HepG2 (cell line): ENCODE data around the gene AP3D1. TPM values are rescaled to one million over a fixed set of nuclear protein-coding genes. Genes with fewer than 3 reads are reported as not detected.

ENCODE experiments used
- CC2D1A ChIP-seq: sonication (generic); formaldehyde crosslinking; IDR thresholded peaks from 2 replicates; pipeline ENCODE4 v1.8.1; 2023; ENCODE audit warnings: mild to moderate bottlenecking, missing genetic modification reagents
- ELF3 ChIP-seq: IDR thresholded peaks from 2 replicates; pipeline ENCODE4 v1.6.1; 2016; ENCODE audit warnings: missing genetic modification reagents, missing compliant biosample characterization
- JUN ChIP-seq: sonication (generic); formaldehyde crosslinking; IDR thresholded peaks from 2 replicates; pipeline ENCODE4 v1.4.0; 2020; ENCODE audit warnings: mild to moderate bottlenecking, missing genetic modification reagents
- JUND ChIP-seq: sonication (generic); formaldehyde crosslinking; IDR thresholded peaks from 2 replicates; pipeline ENCODE4 v1.8.0; 2022; ENCODE audit warnings: mild to moderate bottlenecking, missing genetic modification reagents
- KDM5B ChIP-seq: sonication (generic); formaldehyde crosslinking; IDR thresholded peaks from 2 replicates; pipeline ENCODE4 v1.4.0; 2020; ENCODE audit warnings: missing genetic modification reagents, mild to moderate bottlenecking, borderline replicate concordance
- MTF2 ChIP-seq: sonication (generic); formaldehyde crosslinking; IDR thresholded peaks from 2 replicates; pipeline ENCODE4 v1.5.0; 2020; ENCODE audit warnings: missing genetic modification reagents, borderline replicate concordance
- RORA ChIP-seq: sonication (generic); formaldehyde crosslinking; IDR thresholded peaks from 2 replicates; pipeline ENCODE4 v1.5.0; 2020; ENCODE audit warnings: mild to moderate bottlenecking, missing genetic modification reagents, moderate library complexity
- SP140L ChIP-seq: sonication (generic); formaldehyde crosslinking; IDR thresholded peaks from 2 replicates; pipeline ENCODE4 v1.4.0; 2020; ENCODE audit warnings: missing genetic modification reagents, borderline replicate concordance
- TSC22D2 ChIP-seq: sonication (generic); formaldehyde crosslinking; IDR thresholded peaks from 2 replicates; pipeline ENCODE4 v1.5.1; 2020; ENCODE audit warnings: missing genetic modification reagents, mild to moderate bottlenecking, borderline replicate concordance
- ZNF839 ChIP-seq: sonication (generic); formaldehyde crosslinking; IDR thresholded peaks from 2 replicates; pipeline ENCODE4 v1.4.0; 2020; ENCODE audit warnings: missing genetic modification reagents, mild to moderate bottlenecking, borderline replicate concordance
- ZNF878 ChIP-seq: sonication (generic); formaldehyde crosslinking; IDR thresholded peaks from 2 replicates; pipeline ENCODE4 v1.8.1; 2023; ENCODE audit warnings: mild to moderate bottlenecking, missing genetic modification reagents, moderate library complexity
- polyA plus RNA-seq, 8 experiments: library from polyadenylated mRNA; depleted of rRNA in 3 of 8; stranded (reverse) in 7 of 8; unstranded in 1 of 8; fragments of >200 nt; fragmentation: Illumina TruSeq in 4 of 8; extraction: Trizol in 4 of 8; gene quantifications; 2 replicates each; pipeline versions ENCODE4 v1.2.1 to v1.2.3, GENCODE V29; 2011 to 2016; ENCODE audit warnings: low read depth in 4 of 8, missing spikeins in 1 of 8, mixed read lengths in 1 of 8; ENCODE audit not compliant: insufficient read depth in 1 of 8
- total RNA-seq, 5 experiments: library from RNA; depleted of rRNA; stranded (reverse); fragments of >200 nt; fragmentation: Illumina TruSeq; extraction: Trizol; gene quantifications; 2 replicates each; pipeline ENCODE4 v1.2.3, GENCODE V29; 2016; ENCODE audit warnings: low read depth in 1 of 5
- TF ChIP-seq, protein P1 (sequence below): sonication (generic); formaldehyde crosslinking; IDR thresholded peaks from 2 replicates; pipeline ENCODE4 v1.9.0; 2021; ENCODE audit warnings: missing genetic modification reagents, borderline replicate concordance
- TF ChIP-seq, protein P2 (sequence below): sonication (generic); formaldehyde crosslinking; conservative IDR thresholded peaks from 2 replicates; pipeline ENCODE4 v1.8.0; 2022; ENCODE audit warnings: mild to moderate bottlenecking, moderate library complexity, missing genetic modification reagents
- TF ChIP-seq, protein P3 (sequence below): IDR thresholded peaks from 2 replicates; pipeline ENCODE4 v1.6.1; 2016; ENCODE audit warnings: low read depth, control low read depth
- TF ChIP-seq, protein P4 (sequence below): fragments of 450-650 bp; IDR thresholded peaks from 2 replicates; pipeline ENCODE4 v1.6.1; 2017; ENCODE audit warnings: mild to moderate bottlenecking
- TF ChIP-seq, protein P5 (sequence below): sonication (generic); formaldehyde crosslinking; IDR thresholded peaks from 2 replicates; pipeline ENCODE4 v1.5.1; 2020; ENCODE audit warnings: mild to moderate bottlenecking, missing genetic modification reagents

Gene AP3D1
- total and polyA plus RNA-seq, 2 of the 13 experiments (the other 11 are each of a cell fraction or from before 2014, with no cell fraction given), result 68.0 to 82.6 TPM

DNA sequence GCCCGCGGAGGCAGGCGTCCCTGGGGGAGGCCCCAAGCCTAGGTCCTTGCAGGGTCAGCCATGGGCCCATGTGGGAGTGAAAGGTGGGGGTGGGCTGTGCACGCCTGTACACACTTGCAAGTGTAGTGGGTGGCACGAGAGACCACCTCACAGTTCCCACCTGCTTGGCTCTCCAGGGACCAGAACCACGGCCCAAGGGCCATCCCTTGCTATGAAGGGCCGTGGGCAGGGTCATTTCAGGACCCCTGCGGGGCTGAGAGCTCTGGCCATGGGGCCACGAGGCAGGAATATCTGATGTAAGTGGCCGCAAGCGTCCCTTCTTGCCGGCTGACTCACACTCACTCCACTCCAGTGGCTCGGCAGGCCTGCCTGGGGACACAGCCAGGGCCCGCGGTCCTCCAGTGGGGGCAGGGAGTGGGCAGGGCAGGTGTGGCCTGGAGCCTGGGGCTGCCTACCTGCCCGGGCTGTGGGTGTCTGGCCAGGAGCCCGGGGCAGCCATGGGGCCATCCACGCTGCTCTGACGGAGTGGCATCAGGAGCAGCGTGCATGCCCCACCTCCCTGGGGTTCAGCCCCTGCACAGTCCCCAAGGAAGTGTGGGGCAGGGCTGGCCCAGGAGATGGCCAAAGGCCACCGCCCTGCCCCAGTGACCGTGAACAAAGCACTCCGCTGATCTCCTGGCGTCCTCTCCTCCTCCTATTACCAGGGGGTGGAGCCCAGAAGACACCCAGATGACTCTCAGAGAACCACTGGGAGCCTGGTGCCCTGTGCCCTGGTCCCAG is 91.8 kb downstream of the AP3D1 start (continued):
- TF ChIP-seq, protein P1, sequence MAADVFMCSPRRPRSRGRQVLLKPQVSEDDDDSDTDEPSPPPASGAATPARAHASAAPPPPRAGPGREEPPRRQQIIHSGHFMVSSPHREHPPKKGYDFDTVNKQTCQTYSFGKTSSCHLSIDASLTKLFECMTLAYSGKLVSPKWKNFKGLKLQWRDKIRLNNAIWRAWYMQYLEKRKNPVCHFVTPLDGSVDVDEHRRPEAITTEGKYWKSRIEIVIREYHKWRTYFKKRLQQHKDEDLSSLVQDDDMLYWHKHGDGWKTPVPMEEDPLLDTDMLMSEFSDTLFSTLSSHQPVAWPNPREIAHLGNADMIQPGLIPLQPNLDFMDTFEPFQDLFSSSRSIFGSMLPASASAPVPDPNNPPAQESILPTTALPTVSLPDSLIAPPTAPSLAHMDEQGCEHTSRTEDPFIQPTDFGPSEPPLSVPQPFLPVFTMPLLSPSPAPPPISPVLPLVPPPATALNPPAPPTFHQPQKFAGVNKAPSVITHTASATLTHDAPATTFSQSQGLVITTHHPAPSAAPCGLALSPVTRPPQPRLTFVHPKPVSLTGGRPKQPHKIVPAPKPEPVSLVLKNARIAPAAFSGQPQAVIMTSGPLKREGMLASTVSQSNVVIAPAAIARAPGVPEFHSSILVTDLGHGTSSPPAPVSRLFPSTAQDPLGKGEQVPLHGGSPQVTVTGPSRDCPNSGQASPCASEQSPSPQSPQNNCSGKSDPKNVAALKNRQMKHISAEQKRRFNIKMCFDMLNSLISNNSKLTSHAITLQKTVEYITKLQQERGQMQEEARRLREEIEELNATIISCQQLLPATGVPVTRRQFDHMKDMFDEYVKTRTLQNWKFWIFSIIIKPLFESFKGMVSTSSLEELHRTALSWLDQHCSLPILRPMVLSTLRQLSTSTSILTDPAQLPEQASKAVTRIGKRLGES (CRISPR knock-in tag), result no peak
- TF ChIP-seq, protein P2, sequence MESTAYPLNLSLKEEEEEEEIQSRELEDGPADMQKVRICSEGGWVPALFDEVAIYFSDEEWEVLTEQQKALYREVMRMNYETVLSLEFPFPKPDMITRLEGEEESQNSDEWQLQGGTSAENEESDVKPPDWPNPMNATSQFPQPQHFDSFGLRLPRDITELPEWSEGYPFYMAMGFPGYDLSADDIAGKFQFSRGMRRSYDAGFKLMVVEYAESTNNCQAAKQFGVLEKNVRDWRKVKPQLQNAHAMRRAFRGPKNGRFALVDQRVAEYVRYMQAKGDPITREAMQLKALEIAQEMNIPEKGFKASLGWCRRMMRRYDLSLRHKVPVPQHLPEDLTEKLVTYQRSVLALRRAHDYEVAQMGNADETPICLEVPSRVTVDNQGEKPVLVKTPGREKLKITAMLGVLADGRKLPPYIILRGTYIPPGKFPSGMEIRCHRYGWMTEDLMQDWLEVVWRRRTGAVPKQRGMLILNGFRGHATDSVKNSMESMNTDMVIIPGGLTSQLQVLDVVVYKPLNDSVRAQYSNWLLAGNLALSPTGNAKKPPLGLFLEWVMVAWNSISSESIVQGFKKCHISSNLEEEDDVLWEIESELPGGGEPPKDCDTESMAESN (CRISPR knock-in tag), result peak; percentile 90; the same call in 1 of the 2 replicates
- TF ChIP-seq ZNF839 (CRISPR knock-in tag), result no peak
- TF ChIP-seq ZNF878 (CRISPR knock-in tag), result peak; percentile 88
- TF ChIP-seq RORA, result no peak
- TF ChIP-seq MTF2 (CRISPR knock-in tag), result peak; percentile 26; the same call in 1 of the 2 replicates
- TF ChIP-seq JUND, result peak; percentile 45; the same call in 1 of the 2 replicates
- peak; percentile 57 for TF ChIP-seq ELF3
- TF ChIP-seq, protein P3, sequence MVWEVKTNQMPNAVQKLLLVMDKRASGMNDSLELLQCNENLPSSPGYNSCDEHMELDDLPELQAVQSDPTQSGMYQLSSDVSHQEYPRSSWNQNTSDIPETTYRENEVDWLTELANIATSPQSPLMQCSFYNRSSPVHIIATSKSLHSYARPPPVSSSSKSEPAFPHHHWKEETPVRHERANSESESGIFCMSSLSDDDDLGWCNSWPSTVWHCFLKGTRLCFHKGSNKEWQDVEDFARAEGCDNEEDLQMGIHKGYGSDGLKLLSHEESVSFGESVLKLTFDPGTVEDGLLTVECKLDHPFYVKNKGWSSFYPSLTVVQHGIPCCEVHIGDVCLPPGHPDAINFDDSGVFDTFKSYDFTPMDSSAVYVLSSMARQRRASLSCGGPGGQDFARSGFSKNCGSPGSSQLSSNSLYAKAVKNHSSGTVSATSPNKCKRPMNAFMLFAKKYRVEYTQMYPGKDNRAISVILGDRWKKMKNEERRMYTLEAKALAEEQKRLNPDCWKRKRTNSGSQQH (CRISPR knock-in tag), result no peak
- TF ChIP-seq, protein P4, sequence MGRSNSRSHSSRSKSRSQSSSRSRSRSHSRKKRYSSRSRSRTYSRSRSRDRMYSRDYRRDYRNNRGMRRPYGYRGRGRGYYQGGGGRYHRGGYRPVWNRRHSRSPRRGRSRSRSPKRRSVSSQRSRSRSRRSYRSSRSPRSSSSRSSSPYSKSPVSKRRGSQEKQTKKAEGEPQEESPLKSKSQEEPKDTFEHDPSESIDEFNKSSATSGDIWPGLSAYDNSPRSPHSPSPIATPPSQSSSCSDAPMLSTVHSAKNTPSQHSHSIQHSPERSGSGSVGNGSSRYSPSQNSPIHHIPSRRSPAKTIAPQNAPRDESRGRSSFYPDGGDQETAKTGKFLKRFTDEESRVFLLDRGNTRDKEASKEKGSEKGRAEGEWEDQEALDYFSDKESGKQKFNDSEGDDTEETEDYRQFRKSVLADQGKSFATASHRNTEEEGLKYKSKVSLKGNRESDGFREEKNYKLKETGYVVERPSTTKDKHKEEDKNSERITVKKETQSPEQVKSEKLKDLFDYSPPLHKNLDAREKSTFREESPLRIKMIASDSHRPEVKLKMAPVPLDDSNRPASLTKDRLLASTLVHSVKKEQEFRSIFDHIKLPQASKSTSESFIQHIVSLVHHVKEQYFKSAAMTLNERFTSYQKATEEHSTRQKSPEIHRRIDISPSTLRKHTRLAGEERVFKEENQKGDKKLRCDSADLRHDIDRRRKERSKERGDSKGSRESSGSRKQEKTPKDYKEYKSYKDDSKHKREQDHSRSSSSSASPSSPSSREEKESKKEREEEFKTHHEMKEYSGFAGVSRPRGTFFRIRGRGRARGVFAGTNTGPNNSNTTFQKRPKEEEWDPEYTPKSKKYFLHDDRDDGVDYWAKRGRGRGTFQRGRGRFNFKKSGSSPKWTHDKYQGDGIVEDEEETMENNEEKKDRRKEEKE, result no peak
- TF ChIP-seq CC2D1A (CRISPR knock-in tag), result no peak
- TF ChIP-seq, protein P5, sequence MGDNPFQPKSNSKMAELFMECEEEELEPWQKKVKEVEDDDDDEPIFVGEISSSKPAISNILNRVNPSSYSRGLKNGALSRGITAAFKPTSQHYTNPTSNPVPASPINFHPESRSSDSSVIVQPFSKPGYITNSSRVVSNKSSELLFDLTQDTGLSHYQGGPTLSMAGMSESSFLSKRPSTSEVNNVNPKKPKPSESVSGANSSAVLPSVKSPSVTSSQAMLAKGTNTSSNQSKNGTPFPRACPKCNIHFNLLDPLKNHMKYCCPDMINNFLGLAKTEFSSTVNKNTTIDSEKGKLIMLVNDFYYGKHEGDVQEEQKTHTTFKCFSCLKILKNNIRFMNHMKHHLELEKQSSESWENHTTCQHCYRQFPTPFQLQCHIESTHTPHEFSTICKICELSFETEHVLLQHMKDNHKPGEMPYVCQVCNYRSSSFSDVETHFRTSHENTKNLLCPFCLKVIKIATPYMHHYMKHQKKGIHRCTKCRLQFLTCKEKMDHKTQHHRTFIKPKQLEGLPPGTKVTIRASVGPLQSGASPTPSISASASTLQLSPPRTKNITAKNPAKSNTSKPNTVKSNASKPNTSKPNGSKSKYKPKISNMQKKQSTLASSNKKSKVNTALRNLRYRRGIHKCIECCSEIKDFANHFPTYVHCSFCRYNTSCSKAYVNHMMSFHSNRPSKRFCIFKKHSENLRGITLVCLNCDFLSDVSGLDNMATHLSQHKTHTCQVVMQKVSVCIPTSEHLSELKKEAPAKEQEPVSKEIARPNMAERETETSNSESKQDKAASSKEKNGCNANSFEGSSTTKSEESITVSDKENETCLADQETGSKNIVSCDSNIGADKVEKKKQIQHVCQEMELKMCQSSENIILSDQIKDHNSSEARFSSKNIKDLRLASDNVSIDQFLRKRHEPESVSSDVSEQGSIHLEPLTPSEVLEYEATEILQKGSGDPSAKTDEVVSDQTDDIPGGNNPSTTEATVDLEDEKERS (CRISPR knock-in tag), result no peak
- TF ChIP-seq TSC22D2 (CRISPR knock-in tag), result peak; percentile 91; the same call in 1 of the 2 replicates
- peak; percentile 67; the same call in 1 of the 2 replicates for TF ChIP-seq SP140L (CRISPR knock-in tag)
- TF ChIP-seq JUN, result peak; percentile 62; the same call in 1 of the 2 replicates
- TF ChIP-seq KDM5B (CRISPR knock-in tag), result peak; percentile 86
